Right lobe of liver (tissue), 6 donors: ENCODE results near the gene SPTBN5. TPM values are rescaled to one million over a fixed set of nuclear protein-coding genes. Genes with fewer than 3 reads are reported as not detected.

Experiments
- ATAC-seq, 4 donors: fragments of 200-7000 bp; cut with Tn5 transposase; one replicate each; pipeline ENCODE4 v1.9.1; 2020; ENCODE audit warnings: mild to moderate bottlenecking in 4 of 4, moderate library complexity in 4 of 4
- DNase-seq, 3 donors: peaks; one replicate each; pipeline ENCODE4 v3.0.0-alpha.2; 2020
- H3K27ac ChIP-seq, 3 donors: fragments of 200-600 bp; one replicate each; pipeline ENCODE4 v1.8.0; 2022
- H3K27me3 ChIP-seq, 2 donors: fragments of 200-600 bp; one replicate each; pipeline ENCODE4 v1.8.0; 2022
- H3K36me3 ChIP-seq, 4 donors: fragments of 200-600 bp; sonication (generic) in 1 of 4; one replicate each; pipeline versions ENCODE4 v1.5.1 to v1.8.0; 2017 to 2022; ENCODE audit warnings: control low read depth in 1 of 4
- H3K4me1 ChIP-seq, 4 donors: fragments of 200-600 bp; sonication (generic) in 1 of 4; one replicate each; pipeline versions ENCODE4 v1.5.1 to v1.8.0; 2017 to 2022; ENCODE audit warnings: control low read depth in 1 of 4
- H3K4me3 ChIP-seq, 3 donors: fragments of 200-600 bp; one replicate each; pipeline ENCODE4 v1.8.0; 2022
- H3K9me3 ChIP-seq, 4 donors: fragments of 200-600 bp; sonication (generic) in 1 of 4; one replicate each; pipeline versions ENCODE4 v1.5.1 to v1.8.0; 2017 to 2022; ENCODE audit warnings: control low read depth in 1 of 4
- CTCF ChIP-seq, 4 donors: fragments of 200-600 bp in 3 of 4; fragments of 450-650 bp in 1 of 4; IDR thresholded peaks; one replicate each; pipeline versions ENCODE4 v1.5.1 to v1.8.0; 2016 to 2022; ENCODE audit warnings: antibody characterized with exemption in 4 of 4, mild to moderate bottlenecking in 2 of 4
- POLR2A ChIP-seq: fragments of 450-650 bp; IDR thresholded peaks from one replicate; pipeline ENCODE4 v1.6.1; 2017; ENCODE audit warnings: antibody characterized with exemption, mild to moderate bottlenecking
- WGBS: methylation state at CpG from one replicate; pipeline ENCODE4 v1.1.6; 2018; ENCODE audit warnings: low coverage, low lambda C conversion rate; ENCODE audit not compliant: insufficient coverage; ENCODE audit errors: missing lambda C conversion rate; 5-methylcytosine and 5-hydroxymethylcytosine counted together
- intact Hi-C, 2 donors: fragments of 100-400 bp; cut with DNase I; formaldehyde crosslinking; loops; one replicate each; pipeline versions ENCODE4 v1.11.2 to v1.14.1; 2022
- total RNA-seq, 6 experiments: library from RNA; depleted of rRNA in 2 of 6; stranded (reverse); fragments of >200 nt in 2 of 6; fragmentation: NEBNext Ultra II Directional in 3 of 6; extraction: Animal tissue kit (Norgen Biotek cat#: 25700) in 3 of 6; gene quantifications; one replicate each; pipeline versions ENCODE4 v1.1.0 to v1.2.4, GENCODE V29; 2016 to 2023
- donor health status: DM: no; HTN: yes; CAD: no.
- donor health status: DM: no; HTN: no; CAD: no.
- donor health status: DM: no; HTN: no; CAD: no.
- donor health status: DM: no; HTN: yes; CAD: no.
- donor health status: DM: no; HTN: yes; CAD: no.

Gene SPTBN5
- total RNA-seq, 6 experiments from 2014 or later: 0.06 to 3.2 (median 0.81) TPM

DNA sequence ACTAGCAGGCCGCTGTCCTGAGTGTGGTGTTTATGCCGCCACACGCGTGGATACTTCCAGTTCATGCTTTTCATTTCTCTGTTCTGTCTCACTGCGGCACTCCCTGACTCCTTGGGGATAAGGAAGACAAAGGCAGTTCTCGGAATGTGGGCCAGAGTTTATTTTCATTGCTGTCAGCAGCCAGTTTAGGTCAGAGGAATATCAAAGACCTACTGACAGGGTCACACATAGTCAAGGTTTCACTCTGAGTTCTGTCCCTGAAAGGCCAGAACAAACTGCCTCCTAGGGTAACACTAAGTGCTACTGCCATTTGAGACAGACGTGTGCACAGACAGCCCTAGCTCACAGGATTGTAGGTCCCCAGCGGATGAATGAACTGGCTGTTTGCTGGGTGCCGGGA lies 27.3 kb upstream of the SPTBN5 start:
- H3K27ac ChIP-seq: no peak overlapping the region
- peaks cover 0 to 6% (median 0%) of the 10 kb centered on the region in 4 donors for H3K36me3 ChIP-seq
- no peaks in the 10 kb centered on the region for H3K27me3 ChIP-seq
- no peaks in the 10 kb centered on the region for H3K9me3 ChIP-seq
- no peak for TF ChIP-seq POLR2A
- TF ChIP-seq CTCF (IDR thresholded peaks at IDR 0.05): no peak
- intact Hi-C loops: no loop called here
- ATAC-seq (no peak), DNase-seq (no peak)
- H3K4me1 ChIP-seq: peaks cover 0 to 32% (median 5%) of the 10 kb centered on the region in 4 donors
- WGBS: 67% methylated on average over 4 of the region's 9 CpGs
- H3K4me3 ChIP-seq: no peak overlapping the region

- Histone ChIP-seq H3K9me3 (no peaks in the 10 kb centered on the region), H3K27me3 (no peaks in the 10 kb centered on the region), H3K27ac (no peak overlapping the region), H3K36me3 (peaks cover 0 to 6% (median 0%) of the 10 kb centered on the region in 4 donors), H3K4me3 (no peak overlapping the region), H3K4me1 (peaks cover 0 to 31% (median 4%) of the 10 kb centered on the region in 4 donors)
- DNase-seq: no peak
- TF ChIP-seq POLR2A: no peak
- TF ChIP-seq CTCF (IDR thresholded peaks at IDR 0.05): no peak
- ATAC-seq: peak; percentile 5 to 45 (median 32)
- intact Hi-C loops: no loop called here
- WGBS: 17% methylated on average over 3 of the region's 3 CpGs
These were observed 26.2 kb upstream of the SPTBN5 start for GRCh38 chr15:41919954-41920538.

GRCh38 chr15:41919201-41919820 lies 25.5 kb upstream of the SPTBN5 start:
- ATAC-seq (no peak), DNase-seq (no peak)
- Histone ChIP-seq H3K4me3 (no peak overlapping the region), H3K27me3 (no peaks in the 10 kb centered on the region), H3K27ac (no peak overlapping the region), H3K9me3 (no peaks in the 10 kb centered on the region), H3K36me3 (peaks cover 0 to 6% (median 0%) of the 10 kb centered on the region in 4 donors), H3K4me1 (peaks cover 0 to 31% (median 4%) of the 10 kb centered on the region in 4 donors)
- TF ChIP-seq CTCF (IDR thresholded peaks at IDR 0.05): no peak
- no peak for TF ChIP-seq POLR2A
- intact Hi-C loops: no loop called here
- WGBS: 79% methylated on average over 6 of the region's 30 CpGs

DNA sequence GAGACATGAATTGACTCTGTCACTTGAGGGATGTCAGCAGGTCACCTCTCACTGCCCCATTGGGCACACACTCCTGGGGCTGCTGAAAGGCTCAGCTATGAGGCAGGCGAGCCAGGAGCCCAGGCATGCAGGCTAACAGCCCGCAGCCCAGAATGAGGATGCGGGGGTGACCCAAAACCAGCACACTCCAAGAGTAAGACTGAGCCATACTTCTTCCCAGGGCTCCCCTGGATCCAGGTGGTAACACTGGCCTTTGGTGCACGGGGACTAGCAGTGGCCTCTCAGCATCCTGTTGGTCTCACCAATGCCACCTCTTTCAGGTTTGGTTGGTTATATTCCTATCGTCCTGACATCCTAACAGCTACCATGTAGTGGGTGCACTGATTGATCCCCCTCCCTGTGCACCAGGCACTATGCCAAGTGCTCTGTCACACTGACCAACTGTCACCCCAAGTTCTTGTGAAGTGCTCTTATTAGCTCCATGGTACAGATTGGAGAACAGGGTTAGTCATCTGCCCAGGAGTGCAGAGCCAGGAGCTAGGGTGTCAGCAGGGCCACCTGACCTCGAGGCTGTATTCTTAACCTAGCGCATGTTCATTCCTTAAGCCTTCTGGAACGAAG lies 24.8 kb upstream of the SPTBN5 start:
- TF ChIP-seq CTCF (IDR thresholded peaks at IDR 0.05) (no peak), POLR2A (no peak)
- peaks cover 0 to 6% (median 0%) of the 10 kb centered on the region in 4 donors for H3K36me3 ChIP-seq
- H3K4me3 ChIP-seq: no peak overlapping the region
- no peaks in the 10 kb centered on the region for H3K27me3 ChIP-seq
- ATAC-seq (no peak), DNase-seq (no peak)
- WGBS: 91% methylated on average over 4 of the region's 8 CpGs
- no peaks in the 10 kb centered on the region for H3K9me3 ChIP-seq
- intact Hi-C loops: no loop called here
- no peak overlapping the region for H3K27ac ChIP-seq
- H3K4me1 ChIP-seq: peaks cover 0 to 31% (median 4%) of the 10 kb centered on the region in 4 donors
